CD4-positive, alpha-beta T cell treated with Interleukin-4 for 1 hour (primary cell): ENCODE measurements around the gene CPLANE1.
"Not testable (repeated sequence)": the region's sequence is repeated elsewhere in the genome, so short reads cannot be mapped to it uniquely, and the experiment has no call there.

Source experiments
- DNase-seq, 2 donors: peaks; one replicate each; pipeline ENCODE4 v3.0.0-alpha.2; 2020 to 2022

Gene CPLANE1

GRCh38 chr5:37207802-37208201 lies 41.4 kb downstream of the CPLANE1 start:
- no peak for DNase-seq

- no peak for DNase-seq
Measured at GRCh38 chr5:37206736-37207135, 42.4 kb downstream of the CPLANE1 start.

GRCh38 chr5:37198842-37199241 lies 50.3 kb downstream of the CPLANE1 start:
- no peak for DNase-seq

GRCh38 chr5:37198061-37198460 lies 51.1 kb downstream of the CPLANE1 start:
- DNase-seq: peak in 1 of 2 donors; percentile 6

- peak in 1 of 2 donors; percentile 57 for DNase-seq
Measured at GRCh38 chr5:37197340-37198050, 51.7 kb downstream of the CPLANE1 start.

- no peak for DNase-seq
Measured at GRCh38 chr5:37190592-37190991, 58.6 kb downstream of the CPLANE1 start.

- no peak for DNase-seq
Measured at GRCh38 chr5:37189355-37189754, 59.8 kb downstream of the CPLANE1 start.

GRCh38 chr5:37187465-37187977 lies 61.7 kb downstream of the CPLANE1 start:
- no peak for DNase-seq

- DNase-seq: no peak
Measured at GRCh38 chr5:37184748-37185364, 64.3 kb downstream of the CPLANE1 start.

- DNase-seq: no peak
Measured at GRCh38 chr5:37182667-37183066, 66.5 kb downstream of the CPLANE1 start.

- DNase-seq: no peak
Measured at GRCh38 chr5:37174928-37175327, 74.2 kb downstream of the CPLANE1 start.

GRCh38 chr5:37172957-37173356 lies 76.2 kb downstream of the CPLANE1 start:
- no peak for DNase-seq

- no peak for DNase-seq
Measured at GRCh38 chr5:37170856-37171255, 78.3 kb downstream of the CPLANE1 start.

- DNase-seq: no peak
Measured at GRCh38 chr5:37166197-37166596, 83.0 kb downstream of the CPLANE1 start.

- no peak for DNase-seq
Measured at GRCh38 chr5:37165761-37166160, 83.4 kb downstream of the CPLANE1 start.

- no peak for DNase-seq
Measured at GRCh38 chr5:37153661-37154060, 95.5 kb downstream of the CPLANE1 start.

GRCh38 chr5:37146896-37147295 lies 102.3 kb downstream of the CPLANE1 start:
- DNase-seq: no peak

GRCh38 chr5:37136694-37137093 lies 112.5 kb downstream of the CPLANE1 start:
- DNase-seq: no peak

- not testable (repeated sequence) for DNase-seq
Measured at GRCh38 chr5:37135312-37135711, 113.9 kb downstream of the CPLANE1 start.

GRCh38 chr5:37133939-37134338 lies 115.2 kb downstream of the CPLANE1 start:
- DNase-seq: no peak

- no peak for DNase-seq
Measured at GRCh38 chr5:37132646-37133045, 116.5 kb downstream of the CPLANE1 start.

- DNase-seq: no peak
Measured at GRCh38 chr5:37121465-37121864, 127.7 kb downstream of the CPLANE1 start.

GRCh38 chr5:37121027-37121426 lies 128.1 kb downstream of the CPLANE1 start:
- no peak for DNase-seq

- no peak for DNase-seq
Measured at GRCh38 chr5:37120270-37120669, 128.9 kb downstream of the CPLANE1 start.

GRCh38 chr5:37116359-37116758 lies 132.8 kb downstream of the CPLANE1 start:
- DNase-seq: no peak
